Vagina (tissue), 2 donors: ENCODE data around the gene DOCK1.

Experiments
- POLR2A ChIP-seq, 2 donors: fragments of 450-650 bp; IDR thresholded peaks; one replicate each; pipeline ENCODE4 v1.6.1; 2017; ENCODE audit warnings: antibody characterized with exemption in 2 of 2, mild to moderate bottlenecking in 2 of 2, moderate library complexity in 2 of 2
- TF ChIP-seq, protein P1 (sequence below), 3 experiments: fragments of 450-650 bp in 2 of 3; fragments of 200-600 bp in 1 of 3; sonication (generic) in 1 of 3; IDR thresholded peaks; one replicate each; pipeline ENCODE4 v1.5.1; 2017 to 2019; ENCODE audit warnings: antibody characterized with exemption in 3 of 3, mild to moderate bottlenecking in 2 of 3, moderate library complexity in 2 of 3

DNA sequence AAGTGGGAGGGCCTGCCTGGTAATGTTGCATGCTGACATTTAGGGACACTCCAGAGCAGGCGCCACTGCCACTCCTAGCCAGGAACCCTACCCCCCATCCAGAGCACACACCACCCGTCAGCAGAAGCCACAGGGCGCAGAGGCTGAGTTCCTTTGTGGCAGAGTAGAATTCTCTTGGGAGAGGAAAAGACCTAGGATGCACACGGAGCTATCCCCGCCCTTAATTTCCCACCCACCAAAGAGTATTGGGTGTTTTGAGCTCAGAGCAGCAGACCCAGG lies 291.9 kb downstream of the DOCK1 start:
- TF ChIP-seq, protein P1, sequence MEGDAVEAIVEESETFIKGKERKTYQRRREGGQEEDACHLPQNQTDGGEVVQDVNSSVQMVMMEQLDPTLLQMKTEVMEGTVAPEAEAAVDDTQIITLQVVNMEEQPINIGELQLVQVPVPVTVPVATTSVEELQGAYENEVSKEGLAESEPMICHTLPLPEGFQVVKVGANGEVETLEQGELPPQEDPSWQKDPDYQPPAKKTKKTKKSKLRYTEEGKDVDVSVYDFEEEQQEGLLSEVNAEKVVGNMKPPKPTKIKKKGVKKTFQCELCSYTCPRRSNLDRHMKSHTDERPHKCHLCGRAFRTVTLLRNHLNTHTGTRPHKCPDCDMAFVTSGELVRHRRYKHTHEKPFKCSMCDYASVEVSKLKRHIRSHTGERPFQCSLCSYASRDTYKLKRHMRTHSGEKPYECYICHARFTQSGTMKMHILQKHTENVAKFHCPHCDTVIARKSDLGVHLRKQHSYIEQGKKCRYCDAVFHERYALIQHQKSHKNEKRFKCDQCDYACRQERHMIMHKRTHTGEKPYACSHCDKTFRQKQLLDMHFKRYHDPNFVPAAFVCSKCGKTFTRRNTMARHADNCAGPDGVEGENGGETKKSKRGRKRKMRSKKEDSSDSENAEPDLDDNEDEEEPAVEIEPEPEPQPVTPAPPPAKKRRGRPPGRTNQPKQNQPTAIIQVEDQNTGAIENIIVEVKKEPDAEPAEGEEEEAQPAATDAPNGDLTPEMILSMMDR (IDR thresholded peaks at IDR 0.05), result no peak
- no peak for TF ChIP-seq POLR2A (IDR thresholded peaks at IDR 0.05)
